M059J (cell line): ENCODE results near the gene RAB1A. TPM values are rescaled to one million over a fixed set of nuclear protein-coding genes. Genes with fewer than 3 reads are reported as not detected.
"Not testable (repeated sequence)": the region's sequence is repeated elsewhere in the genome, so short reads cannot be mapped to it uniquely, and the experiment has no call there.

Source experiments
- DNase-seq: peaks from one replicate; pipeline ENCODE4 v3.0.0-alpha.2; 2012; ENCODE audit warnings: low read depth
- total RNA-seq: library from RNA; depleted of rRNA; stranded (reverse); fragments of >200 nt; shearing (Covaris generic); gene quantifications from 2 replicates; pipeline ENCODE4 v1.2.3, GENCODE V29; 2014

RAB1A gene
- total RNA-seq, 1 experiment from 2014 or later = 152 TPM

DNA sequence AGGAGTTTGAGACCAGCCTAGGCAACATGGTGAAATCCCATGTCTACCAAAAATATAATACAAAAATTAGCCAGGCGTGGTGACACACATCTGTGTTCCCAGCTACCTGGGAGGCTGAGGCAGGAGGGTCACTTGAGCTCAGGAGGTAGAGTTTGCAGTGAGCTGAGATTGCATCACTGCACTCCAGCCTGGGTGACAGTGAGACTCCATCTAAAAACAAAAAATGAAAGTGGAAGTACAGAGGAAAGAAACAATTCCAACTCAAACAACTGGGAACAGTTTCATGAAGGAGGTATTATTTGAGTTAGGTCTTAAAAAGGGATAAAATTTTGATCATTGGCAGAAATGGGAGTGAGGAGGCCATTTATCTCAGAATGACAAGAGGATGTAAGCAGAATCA lies 6.3 kb upstream of the RAB1A start:
- no peak for DNase-seq

DNA sequence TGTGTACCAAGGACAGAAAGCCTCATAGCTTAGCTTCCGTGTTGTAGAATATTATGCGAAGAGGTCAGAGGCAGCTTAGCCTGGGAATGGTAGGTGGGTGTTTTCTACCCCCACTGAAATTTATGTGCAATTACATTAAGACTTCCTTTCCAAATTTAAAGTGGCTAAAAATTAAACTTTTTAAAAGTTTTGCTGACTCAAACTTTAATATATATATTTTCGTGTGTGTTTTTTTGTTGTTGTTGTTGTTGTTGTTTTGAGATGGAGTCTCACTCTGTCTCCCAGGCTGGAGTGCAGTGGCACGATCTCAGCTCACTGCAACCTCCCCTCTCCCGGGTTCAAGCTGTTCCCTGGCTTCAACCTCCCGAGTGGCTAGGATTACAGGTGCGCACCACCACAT lies 4.3 kb upstream of the RAB1A start:
- no peak for DNase-seq

DNA sequence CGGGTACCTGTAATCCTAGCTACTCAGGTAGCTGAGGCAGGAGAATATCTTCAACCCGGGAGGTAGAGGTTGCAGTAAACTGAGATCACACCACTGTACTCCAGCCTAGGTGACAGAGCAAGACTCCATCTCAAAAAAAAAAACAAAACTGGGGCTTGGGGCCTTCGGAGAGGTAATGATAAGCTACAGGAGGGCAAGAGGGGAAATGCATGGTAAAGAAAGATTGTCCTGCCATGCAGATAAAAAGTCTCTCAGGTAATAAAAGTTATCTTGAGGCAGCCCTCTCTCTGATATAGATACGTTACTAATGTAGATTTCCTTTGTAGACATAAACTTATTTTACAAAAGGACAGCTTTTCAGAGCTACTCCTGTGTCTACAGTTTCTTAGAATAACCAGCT lies 3.7 kb upstream of the RAB1A start:
- no peak for DNase-seq

DNA sequence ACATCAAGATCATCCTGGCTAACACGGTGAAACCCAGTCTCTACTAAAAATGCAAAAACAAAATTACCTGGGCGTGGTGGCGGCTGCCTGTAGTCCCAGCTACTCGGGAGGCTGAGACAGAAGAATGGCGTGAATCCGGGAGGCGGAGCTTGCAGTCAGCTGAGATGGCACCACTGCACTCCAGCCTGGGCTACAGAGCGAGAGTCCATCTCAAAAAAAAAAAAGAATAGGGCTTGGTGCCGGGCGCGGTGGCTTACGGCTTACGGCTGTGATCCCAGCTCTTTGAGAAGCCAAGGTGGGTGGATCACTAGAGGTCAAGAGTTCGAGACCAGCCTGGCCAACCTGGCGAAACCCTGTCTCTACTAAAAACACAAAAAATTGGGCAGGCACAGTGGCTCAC lies 3.0 kb upstream of the RAB1A start:
- DNase-seq = not testable (repeated sequence)

DNA sequence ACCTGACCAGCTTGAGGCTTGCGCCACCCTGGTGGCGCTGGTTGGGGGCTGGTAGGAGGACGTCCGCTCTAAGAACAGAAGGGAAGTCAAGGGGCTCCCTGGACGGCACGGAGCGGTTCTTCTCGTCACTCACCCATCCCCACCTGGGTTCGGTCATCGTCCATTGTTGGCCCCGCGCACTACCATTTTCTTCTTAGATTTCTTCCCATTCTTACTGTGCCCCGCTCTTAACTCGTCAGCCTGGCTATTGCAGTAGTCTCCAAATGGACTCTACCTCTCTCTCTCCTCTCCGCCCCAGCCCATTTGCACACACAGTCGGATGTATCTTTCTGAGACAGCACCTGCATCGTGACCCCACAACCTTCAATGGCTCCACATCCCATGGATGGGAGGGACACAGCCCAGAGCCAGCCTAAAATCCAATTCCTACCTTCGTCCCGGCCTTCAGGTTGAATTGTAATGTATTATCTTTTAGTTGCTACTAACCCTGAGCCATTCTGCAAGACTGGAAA lies 814 bp upstream of the RAB1A start:
- no peak for DNase-seq

DNA sequence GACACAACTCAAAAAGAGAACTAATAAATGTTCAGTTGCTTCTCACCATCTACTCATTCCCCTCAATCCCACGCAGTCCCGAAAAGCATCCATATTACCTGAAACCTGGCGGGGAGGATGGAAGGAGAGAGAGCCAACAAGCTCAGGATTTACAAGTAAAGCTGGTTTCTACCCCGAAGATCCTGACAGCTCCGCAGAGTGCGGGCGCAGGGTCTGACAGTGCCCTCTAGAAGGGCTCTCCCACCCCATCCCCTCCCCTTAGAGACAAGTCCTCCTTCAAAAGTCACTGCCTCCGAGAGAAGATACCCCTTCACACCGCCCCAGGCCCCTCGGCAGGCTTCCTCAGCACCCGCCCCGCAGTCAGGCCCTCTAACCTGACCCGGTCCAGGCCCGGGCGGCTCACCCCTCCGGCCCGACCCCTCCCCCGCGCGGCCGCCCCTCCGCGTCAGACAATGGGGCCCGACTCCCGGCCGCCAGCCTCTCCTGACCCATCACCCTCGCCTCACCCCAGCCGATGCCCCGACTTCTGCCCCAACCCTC lies 550 bp downstream of the RAB1A start:
- peak; percentile 15 for DNase-seq

DNA sequence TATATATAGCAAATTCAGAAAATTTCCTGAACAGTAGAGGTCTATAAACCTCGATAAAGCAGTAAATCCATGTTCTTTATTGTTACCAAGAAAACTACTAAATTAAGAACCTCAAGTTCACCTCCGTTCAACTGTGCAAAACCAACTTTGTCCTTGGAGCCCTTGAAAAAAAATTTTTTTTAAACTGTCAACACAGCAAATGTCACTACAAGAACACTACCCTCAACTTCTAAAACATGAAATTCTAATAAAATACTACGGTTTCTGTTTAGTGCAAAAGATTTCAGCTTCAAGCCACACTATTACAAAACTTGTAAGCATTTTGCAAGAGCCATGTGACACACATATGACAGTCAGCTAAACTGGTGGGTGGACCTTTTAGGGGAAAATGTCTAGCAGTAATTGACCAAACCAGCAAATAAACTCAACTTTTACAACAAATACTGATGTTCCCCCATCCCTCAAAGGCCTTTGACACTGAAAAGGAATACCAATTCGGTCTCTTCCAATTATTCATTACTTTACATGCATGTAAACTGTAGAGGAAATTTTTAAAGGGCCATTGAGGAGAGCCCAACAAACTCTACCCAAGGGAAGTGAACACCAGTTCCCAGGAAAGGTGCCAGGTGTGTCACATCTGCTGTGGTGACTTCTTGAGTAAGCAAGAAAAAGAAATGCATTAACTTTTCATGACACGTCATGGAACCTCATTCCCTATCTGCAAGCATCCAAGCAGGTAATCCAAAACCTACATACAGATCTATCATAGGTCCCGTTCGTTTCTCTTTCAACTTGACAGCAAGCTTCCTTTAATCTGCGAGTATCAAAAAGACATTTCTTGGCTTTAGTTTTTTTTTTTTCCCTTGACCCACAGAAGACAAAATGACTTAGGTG lies 1.4 kb downstream of the RAB1A start:
- peak; percentile 63 for DNase-seq

DNA sequence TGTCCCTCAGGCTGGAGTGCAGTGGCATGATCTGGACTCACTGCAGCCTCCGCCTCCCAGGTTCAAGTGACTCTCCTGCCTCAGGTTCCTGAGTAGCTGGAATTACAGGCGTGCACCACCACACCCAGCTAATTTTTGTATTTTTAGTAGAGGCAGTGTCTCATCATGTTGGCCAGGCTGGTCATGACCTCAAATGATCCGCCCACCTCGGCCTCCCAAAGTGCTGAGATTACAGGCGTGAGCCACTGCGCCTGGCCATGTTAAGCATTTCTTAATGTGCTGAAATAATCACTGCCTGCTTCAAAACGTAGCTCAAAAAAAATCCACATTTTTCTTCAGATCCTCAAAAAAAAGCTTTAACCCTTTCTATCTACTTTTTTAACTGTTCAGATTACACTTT lies 4.4 kb downstream of the RAB1A start:
- DNase-seq = not testable (repeated sequence)

DNA sequence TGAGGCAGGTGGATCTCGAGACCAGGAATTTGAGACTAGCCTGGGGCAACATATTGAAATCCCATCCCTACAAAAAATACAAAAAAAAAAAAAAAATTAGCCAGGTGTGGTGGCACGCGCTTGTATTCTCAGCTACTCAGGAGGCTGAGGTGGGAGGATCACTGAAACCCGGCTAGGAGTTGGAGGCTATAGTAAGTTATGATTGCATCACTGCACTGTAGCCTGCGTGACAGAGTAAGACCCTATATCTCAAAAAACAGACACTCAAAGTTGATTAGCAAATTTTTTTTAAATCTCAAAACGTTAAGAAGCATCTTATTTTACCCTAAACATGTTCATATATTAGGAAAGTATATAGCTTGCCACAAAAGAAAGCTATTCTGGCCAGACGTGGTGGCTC lies 7.6 kb downstream of the RAB1A start:
- DNase-seq = no peak

DNA sequence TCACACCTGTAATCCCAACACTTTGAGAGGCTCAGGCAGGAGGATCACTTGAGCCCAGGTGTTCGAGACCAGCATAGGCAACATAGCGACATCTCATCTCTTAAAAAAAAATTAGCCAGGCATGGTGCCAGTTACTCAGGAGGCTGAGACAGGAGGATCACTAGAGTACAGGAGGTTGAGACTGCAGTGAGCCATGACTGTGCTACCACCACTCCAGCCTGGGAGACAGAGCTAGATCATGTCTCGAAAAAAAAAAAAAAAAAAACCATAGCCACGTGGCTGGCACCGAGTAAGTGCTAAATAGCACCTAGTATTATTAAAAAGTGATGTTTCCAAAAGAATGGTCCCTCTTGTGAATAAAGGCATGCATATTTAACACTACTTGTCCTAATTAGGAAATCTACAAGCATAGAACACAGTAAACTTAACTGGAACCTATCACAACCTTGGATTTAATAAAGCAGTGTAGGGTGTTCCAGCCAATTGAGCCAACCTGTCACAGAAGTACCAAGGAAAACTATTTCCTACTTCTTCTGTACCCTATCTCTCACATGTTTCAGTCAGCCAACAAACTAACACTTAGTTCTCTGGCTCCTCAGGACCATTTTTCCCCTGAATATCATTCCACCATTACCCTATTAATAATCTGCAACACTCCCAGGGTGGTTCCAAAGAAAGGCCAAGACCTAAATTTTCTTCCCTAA lies 8.8 kb downstream of the RAB1A start:
- DNase-seq = no peak

DNA sequence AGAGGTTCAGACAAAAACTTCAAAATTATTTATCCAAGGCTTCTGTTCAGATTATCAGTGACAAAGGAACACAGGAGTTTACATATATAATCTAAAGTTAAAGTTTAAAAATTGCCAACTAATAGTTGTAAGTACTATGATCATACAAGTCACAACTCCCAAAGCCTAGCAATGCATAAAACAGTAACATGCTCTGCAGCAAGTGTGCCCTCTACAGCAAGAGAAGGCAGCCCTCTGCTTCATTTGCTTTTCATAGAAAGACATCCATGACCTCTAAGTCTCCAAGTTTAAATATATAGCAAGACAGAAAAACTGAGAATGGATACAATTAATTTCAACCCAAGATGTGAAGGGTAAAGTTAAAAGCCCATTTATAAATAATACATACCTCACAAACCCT lies 13.3 kb downstream of the RAB1A start:
- DNase-seq = no peak

DNA sequence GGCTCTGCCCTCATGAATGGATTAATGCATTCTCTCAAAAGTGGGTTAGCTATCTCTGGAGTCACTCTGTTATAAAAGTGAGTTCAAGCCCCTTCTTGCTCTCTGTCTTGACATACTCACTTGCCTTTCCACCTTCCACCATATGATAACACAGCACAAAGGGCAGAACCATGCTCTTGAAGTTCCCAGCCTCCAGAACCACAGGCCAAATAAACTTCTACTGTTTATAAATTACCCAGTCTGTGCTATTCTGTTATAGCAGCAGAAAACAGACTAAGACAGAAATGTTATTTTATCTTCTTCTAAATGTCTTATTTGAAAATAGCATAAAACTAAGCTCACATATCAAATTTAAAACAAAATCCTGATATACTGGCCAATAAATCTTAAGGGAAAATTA lies 15.0 kb downstream of the RAB1A start:
- no peak for DNase-seq

DNA sequence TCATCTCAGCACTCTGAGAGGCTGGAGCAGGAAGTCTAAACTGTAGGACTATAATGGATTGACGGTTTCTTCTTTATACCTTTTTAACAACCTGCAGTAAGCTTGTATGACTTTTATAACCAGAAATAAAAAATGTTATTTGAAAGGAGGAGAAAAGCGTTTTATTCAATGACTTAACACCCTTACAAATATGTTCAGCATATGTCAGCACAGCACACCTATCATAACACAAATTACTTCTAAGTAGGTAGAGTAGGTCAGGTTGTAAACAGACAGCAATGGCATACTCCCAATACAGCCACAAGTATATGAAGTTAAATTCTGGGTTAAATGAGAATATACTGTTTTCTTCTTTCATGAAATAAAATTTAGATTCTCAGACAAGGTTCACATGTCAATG lies 16.1 kb downstream of the RAB1A start:
- DNase-seq = no peak

DNA sequence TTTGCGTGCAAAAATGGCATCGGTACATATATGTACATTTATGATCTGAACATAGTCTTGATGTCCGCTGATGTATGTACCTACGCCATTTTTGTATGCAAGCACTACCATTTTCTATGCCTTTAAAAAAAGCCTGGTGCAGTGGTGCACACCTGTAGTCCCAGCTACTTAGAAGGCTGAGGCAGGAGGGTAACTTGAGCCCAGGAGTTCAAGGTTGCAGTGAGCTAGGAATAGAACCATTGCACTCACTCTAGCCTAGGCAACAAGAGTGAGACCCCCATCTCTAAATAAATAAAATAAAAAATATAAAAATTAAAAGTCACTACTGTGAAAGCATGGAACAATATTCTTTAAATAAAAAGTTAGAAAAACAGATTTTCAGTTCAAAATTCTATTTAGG lies 16.7 kb downstream of the RAB1A start:
- no peak for DNase-seq

DNA sequence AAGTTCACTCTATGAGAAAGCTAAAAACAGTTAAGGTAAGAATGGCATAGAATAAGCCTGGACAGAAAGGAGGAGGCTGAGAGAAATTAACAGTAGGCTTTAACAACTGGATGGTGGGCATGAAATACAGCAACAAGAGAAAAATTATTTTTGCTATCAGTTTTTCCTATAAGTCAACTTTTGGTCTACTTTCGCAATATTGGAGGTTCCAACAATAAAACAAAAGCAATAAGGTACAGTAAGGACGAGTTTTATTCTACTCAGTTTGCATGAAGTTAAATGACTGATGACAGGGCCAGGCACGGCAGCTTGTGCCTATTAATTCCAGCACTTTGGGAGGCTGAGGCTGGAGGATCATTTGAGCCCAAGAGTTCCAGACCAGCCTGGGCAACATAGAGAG lies 17.3 kb downstream of the RAB1A start:
- DNase-seq = no peak

DNA sequence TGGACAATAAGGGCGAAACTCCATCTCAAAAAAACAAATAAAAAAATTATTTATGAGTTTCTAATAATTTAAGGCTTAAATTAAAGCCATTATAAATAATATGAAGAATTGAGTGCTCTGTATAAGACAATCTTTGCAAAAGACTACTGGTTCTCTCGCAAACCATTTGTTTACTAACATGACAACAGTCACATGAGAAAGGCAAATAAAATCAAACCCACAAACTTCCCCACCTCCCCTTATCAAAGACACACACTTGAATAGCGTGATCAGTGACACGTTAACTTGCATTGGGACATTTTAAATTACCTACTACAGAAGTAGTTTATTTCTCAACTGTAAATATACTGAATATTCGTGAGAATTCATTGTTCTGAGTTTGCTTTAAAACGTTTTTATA lies 21.1 kb downstream of the RAB1A start:
- DNase-seq = no peak

DNA sequence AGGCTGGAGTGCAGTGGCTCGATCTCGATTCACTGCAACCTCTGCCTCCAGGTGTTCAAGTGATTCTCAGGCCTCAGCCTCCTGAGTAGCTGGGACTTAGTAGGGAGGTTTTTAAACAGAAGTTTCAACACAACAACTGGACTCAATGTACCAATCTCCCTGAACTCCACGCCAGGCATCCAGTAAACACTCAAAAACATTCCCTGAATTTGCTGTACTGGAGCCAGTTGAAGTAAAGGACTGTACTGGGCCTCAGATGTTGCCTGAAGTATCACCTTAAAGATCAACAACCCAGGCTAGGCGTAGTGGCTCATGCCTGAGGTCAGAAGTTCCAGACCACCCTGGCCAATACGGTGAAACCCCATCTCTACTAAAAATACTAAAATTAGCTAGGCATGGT lies 22.4 kb downstream of the RAB1A start:
- DNase-seq = no peak

DNA sequence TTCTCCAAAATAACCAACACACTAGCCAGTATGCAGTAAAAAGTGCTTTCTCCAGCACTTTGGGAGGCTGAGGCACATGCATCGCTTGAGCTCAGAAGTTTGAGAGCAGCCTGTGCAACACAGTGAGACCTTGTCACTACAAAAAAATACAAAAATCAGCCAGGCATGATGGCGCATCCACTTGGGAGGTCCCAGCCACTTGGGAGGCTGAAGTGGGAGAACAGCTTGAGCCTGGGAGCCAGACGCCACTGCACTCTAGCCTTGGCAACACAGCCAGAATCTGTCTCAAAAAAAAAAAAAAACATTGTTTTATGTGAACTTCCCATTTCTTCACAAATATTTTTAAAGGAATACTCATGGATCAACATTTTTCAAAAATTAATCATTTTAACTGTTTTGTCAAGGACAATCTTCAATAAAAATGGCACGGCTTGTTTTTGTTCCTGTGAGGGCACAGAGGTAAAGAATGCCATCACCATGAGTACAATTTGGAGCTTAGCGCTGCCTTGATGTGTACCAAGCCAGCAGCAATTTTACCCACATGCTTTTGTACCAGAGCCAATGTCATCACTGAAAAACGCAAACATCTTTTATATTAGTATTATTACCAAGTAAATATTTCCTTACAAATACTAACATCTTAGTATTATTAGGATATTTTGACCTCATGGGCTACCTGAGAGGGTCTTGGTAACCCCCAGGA lies 26.7 kb downstream of the RAB1A start:
- peak; percentile 11 for DNase-seq

DNA sequence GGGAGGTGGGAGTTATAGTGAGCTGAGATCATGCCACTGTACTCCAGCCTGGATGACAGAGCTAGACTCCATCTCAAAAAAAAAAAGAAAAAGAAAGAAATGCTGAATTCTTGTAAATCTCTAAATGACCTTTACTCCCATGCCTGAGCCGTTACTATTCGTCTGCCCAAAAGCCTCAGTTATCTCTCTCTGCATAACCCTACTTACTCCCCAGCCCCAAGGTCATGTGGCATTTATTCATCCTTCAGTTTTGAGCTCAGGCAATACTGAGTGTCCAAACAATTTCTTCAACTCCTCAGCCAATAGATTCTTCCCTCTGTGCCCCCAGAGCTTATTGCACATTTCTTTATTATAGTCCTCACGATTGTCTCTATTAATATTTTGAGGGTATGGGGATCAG lies 28.8 kb downstream of the RAB1A start:
- DNase-seq = no peak

DNA sequence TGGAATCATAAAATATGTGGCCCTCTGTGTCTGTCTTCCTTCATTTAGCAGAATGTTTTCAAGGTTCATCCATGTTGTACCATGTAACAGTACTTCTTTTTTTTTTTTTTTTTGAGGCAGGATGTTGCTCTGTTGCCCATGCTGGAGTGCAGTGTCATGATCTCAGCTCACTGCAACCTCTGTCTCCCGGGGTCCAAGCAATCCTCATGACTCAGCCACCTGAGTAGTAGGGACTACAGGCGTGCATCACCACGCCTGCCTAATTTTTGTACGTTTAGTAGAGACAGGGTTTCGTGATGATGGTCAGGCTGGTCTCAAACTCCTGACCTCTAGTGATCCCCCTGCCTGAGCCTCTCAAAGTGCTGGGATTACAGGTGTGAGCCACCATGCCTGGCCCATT lies 31.2 kb downstream of the RAB1A start:
- DNase-seq = peak; percentile 7

DNA sequence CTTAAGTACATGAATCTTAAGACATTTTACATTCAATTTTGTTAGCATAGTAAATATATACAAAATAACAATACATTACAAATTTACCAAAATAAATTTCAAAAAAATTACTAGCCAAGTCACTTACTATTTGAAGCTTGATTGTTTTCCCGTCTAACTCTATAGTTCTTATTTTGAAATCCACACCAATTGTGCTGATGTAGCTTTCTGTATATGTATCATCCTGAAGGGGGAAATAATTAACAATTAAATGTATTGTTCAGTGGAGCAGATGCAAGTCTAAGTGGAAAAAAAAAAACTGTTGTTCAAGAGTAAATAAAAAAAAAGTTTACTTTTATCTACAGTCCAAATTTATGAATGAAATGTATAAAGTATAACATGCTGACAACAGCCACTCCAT lies 32.1 kb downstream of the RAB1A start:
- no peak for DNase-seq

DNA sequence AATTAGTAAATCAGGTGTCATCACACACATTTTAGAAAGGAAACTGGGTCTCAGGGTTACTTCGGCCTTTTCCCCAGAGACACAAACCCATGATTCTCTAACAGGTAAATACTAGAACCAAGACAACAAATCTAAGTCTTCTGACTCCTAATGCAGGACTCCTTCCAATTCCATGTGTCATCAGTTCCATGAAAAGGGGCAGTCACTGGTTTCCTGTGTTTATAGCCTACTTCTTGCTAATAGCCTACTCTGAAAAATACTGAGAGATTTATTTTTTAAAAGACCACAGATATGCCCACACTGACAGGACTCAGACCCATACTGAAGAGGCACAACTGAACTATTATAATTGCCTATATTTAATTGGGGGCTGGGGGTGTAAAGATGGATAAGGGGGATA lies 33.0 kb downstream of the RAB1A start:
- peak; percentile 42 for DNase-seq
